ENCODE measurements around the gene NACA2.
"Not testable (repeated sequence)": the region's sequence is repeated elsewhere in the genome, so short reads cannot be mapped to it uniquely, and the experiment has no call there.

The NACA2 gene

GRCh38 chr17:61567045-61567802 lies 23.8 kb downstream of the NACA2 start:
- Histone ChIP-seq H3K4me3 (ENCODE audit: low read length, poor library complexity, severe bottlenecking) (no peak overlapping the region), H3K79me2 (ENCODE audit: insufficient read depth, low read length) (no peaks in the 10 kb centered on the region), H3K9ac (ENCODE audit: low read depth, low read length, poor library complexity, severe bottlenecking) (no peak overlapping the region), H3K36me3 (ENCODE audit: insufficient read depth, low read length) (no peaks in the 10 kb centered on the region), H3K4me1 (ENCODE audit: insufficient read depth, low read length, poor library complexity, severe bottlenecking) (peaks cover 12% of the 10 kb centered on the region), H3K4me2 (ENCODE audit: low read depth, low read length, poor library complexity, severe bottlenecking) (no peak overlapping the region), H4K20me1 (ENCODE audit: insufficient read depth, low read length, poor library complexity, severe bottlenecking) (no peaks in the 10 kb centered on the region), H3K9me3 (ENCODE audit: insufficient read depth, low read depth, low read length) (no peaks in the 10 kb centered on the region), H2AFZ (ENCODE audit: low read length) (0 out of 2 replicates have a peak overlapping the region, but pooled peaks have one; percentile 17), H3K9me2 (replicated peaks; ENCODE audit: low read depth, low read length) (no peaks in the 10 kb centered on the region), H3K27me3 (ENCODE audit: insufficient read depth, low read length, poor library complexity, severe bottlenecking) (no peaks in the 10 kb centered on the region), H3F3A (ENCODE audit: low read depth) (no peaks in the 10 kb centered on the region)
- no peak for TF ChIP-seq CTCF (conservative IDR thresholded peaks at IDR 0.05; ENCODE audit: low read length)
- TF ChIP-seq EZH2phosphoT487 (IDR thresholded peaks at IDR 0.05; ENCODE audit: borderline replicate concordance) = no peak

- H3K4me2 ChIP-seq (ENCODE audit: low read depth, low read length, poor library complexity, severe bottlenecking); H3K9ac ChIP-seq (ENCODE audit: low read depth, low read length, poor library complexity, severe bottlenecking); H3K27me3 ChIP-seq (ENCODE audit: insufficient read depth, low read length, poor library complexity, severe bottlenecking); H3K9me2 ChIP-seq (replicated peaks; ENCODE audit: low read depth, low read length); H3K79me2 ChIP-seq (ENCODE audit: insufficient read depth, low read length); H2AFZ ChIP-seq (ENCODE audit: low read length); H3K36me3 ChIP-seq (ENCODE audit: insufficient read depth, low read length); H4K20me1 ChIP-seq (ENCODE audit: insufficient read depth, low read length, poor library complexity, severe bottlenecking); H3K9me3 ChIP-seq (ENCODE audit: insufficient read depth, low read depth, low read length); H3F3A ChIP-seq (ENCODE audit: low read depth); H3K4me3 ChIP-seq (ENCODE audit: low read length, poor library complexity, severe bottlenecking): not testable (repeated sequence)
- peaks cover 12% of the 10 kb centered on the region for H3K4me1 ChIP-seq (ENCODE audit: insufficient read depth, low read length, poor library complexity, severe bottlenecking)
These were observed 24.6 kb downstream of the NACA2 start for GRCh38 chr17:61566448-61566847.

- peaks cover 12% of the 10 kb centered on the region for H3K4me1 ChIP-seq (ENCODE audit: insufficient read depth, low read length, poor library complexity, severe bottlenecking)
- H2AFZ ChIP-seq (ENCODE audit: low read length); H3F3A ChIP-seq (ENCODE audit: low read depth); H3K4me2 ChIP-seq (ENCODE audit: low read depth, low read length, poor library complexity, severe bottlenecking); H3K4me3 ChIP-seq (ENCODE audit: low read length, poor library complexity, severe bottlenecking); H3K9me3 ChIP-seq (ENCODE audit: insufficient read depth, low read depth, low read length); H4K20me1 ChIP-seq (ENCODE audit: insufficient read depth, low read length, poor library complexity, severe bottlenecking); H3K9ac ChIP-seq (ENCODE audit: low read depth, low read length, poor library complexity, severe bottlenecking); H3K79me2 ChIP-seq (ENCODE audit: insufficient read depth, low read length); H3K9me2 ChIP-seq (replicated peaks; ENCODE audit: low read depth, low read length); H3K27me3 ChIP-seq (ENCODE audit: insufficient read depth, low read length, poor library complexity, severe bottlenecking); H3K36me3 ChIP-seq (ENCODE audit: insufficient read depth, low read length): not testable (repeated sequence)
These were observed 25.2 kb downstream of the NACA2 start for GRCh38 chr17:61565850-61566249.

GRCh38 chr17:61565213-61565612 lies 25.8 kb downstream of the NACA2 start:
- no peak overlapping the region for H3K9ac ChIP-seq (ENCODE audit: low read depth, low read length, poor library complexity, severe bottlenecking)
- peak overlapping the region; percentile 84 for H2AFZ ChIP-seq (ENCODE audit: low read length)

More at GRCh38 chr17:61565213-61565612, 25.8 kb downstream of the NACA2 start:
- no peaks in the 10 kb centered on the region for H3K79me2 ChIP-seq (ENCODE audit: insufficient read depth, low read length)
- H3K9me2 ChIP-seq (replicated peaks; ENCODE audit: low read depth, low read length) = no peaks in the 10 kb centered on the region
- peak overlapping the region; percentile 44 for H3K4me3 ChIP-seq (ENCODE audit: low read length, poor library complexity, severe bottlenecking)
- H3F3A ChIP-seq (ENCODE audit: low read depth) = no peaks in the 10 kb centered on the region
- peaks cover 12% of the 10 kb centered on the region for H3K4me1 ChIP-seq (ENCODE audit: insufficient read depth, low read length, poor library complexity, severe bottlenecking)
- no peaks in the 10 kb centered on the region for H4K20me1 ChIP-seq (ENCODE audit: insufficient read depth, low read length, poor library complexity, severe bottlenecking)
- H3K27me3 ChIP-seq (ENCODE audit: insufficient read depth, low read length, poor library complexity, severe bottlenecking) = no peaks in the 10 kb centered on the region
- no peaks in the 10 kb centered on the region for H3K9me3 ChIP-seq (ENCODE audit: insufficient read depth, low read depth, low read length)
- TF ChIP-seq EZH2phosphoT487 (IDR thresholded peaks at IDR 0.05; ENCODE audit: borderline replicate concordance) = no peak
- no peak for TF ChIP-seq CTCF (conservative IDR thresholded peaks at IDR 0.05; ENCODE audit: low read length)
- H3K36me3 ChIP-seq (ENCODE audit: insufficient read depth, low read length) = no peaks in the 10 kb centered on the region
- peak overlapping the region; percentile 54 for H3K4me2 ChIP-seq (ENCODE audit: low read depth, low read length, poor library complexity, severe bottlenecking)

All from Loucy (cell line).